GM19468 (cell line): ENCODE results near the gene CNPY3.
"Not testable (repeated sequence)": the region's sequence is repeated elsewhere in the genome, so short reads cannot be mapped to it uniquely, and the experiment has no call there.

Source experiments
- ATAC-seq: cut with Tn5 transposase; IDR thresholded peaks from one replicate; pipeline ENCODE4 v1.9.1; 2021; ENCODE audit warnings: mild to moderate bottlenecking, moderate library complexity, moderate number of reproducible peaks; ENCODE audit not compliant: unreplicated experiment; ENCODE audit errors: extremely low read depth

Gene CNPY3

GRCh38 chr6:42911171-42912021 lies 17.9 kb upstream of the CNPY3 start:
- ATAC-seq = no peak

DNA sequence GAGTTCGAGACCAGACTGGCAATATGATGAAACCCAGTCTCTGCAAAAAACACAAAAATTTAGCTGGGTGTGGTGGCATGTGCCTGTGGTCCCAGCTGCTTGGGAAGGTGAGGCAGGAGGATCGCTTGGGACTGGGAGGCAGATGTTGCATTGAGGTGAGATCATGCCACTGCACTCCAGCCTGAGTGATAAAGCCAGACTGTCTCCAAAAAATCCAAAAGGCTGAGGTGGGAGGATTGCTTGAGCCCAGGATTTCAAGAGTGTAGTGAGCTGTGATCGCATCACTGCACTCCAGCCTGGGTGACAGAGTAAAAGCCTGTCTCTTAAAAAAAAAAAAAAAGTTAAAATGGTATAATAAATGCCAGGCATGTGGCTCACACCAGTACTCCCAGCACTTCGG lies 14.7 kb upstream of the CNPY3 start:
- ATAC-seq = no peak

- ATAC-seq = no peak
These were observed 13.5 kb upstream of the CNPY3 start, which contains the start of gene PTCRA for GRCh38 chr6:42915732-42916131. TSS of gene PTCRA (plus strand) at chr6:42916053. CDS start at chr6:42916070, 17 bp downstream.

GRCh38 chr6:42916288-42916687 lies 13.0 kb upstream of the CNPY3 start:
- no peak for ATAC-seq

GRCh38 chr6:42921801-42922200 lies 7.5 kb upstream of the CNPY3 start:
- no peak for ATAC-seq

DNA sequence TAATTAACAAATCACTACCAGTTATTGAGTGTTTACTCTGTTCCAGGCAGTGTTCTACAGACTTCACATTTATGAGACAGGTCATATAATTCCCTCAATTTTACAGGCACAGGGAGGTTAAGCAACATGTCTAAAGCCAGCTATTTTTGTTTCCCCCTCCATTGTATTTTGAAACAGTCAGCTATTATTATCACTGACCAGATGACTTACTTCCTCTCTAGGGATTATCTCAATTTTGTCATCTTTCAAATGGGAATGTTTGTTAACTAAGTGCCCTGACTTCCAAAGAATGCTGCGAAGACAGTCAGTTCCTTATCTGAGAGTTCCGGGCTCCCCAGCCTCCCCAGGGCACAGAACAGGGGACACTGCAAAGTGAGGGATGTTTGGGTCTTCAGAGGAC lies 5.6 kb upstream of the CNPY3 start:
- no peak for ATAC-seq

- no peak for ATAC-seq
These were observed 3.9 kb upstream of the CNPY3 start for GRCh38 chr6:42925248-42925857.

- ATAC-seq = peak; percentile 25
These were observed 611 bp downstream of the CNPY3 start for GRCh38 chr6:42929821-42930360.

DNA sequence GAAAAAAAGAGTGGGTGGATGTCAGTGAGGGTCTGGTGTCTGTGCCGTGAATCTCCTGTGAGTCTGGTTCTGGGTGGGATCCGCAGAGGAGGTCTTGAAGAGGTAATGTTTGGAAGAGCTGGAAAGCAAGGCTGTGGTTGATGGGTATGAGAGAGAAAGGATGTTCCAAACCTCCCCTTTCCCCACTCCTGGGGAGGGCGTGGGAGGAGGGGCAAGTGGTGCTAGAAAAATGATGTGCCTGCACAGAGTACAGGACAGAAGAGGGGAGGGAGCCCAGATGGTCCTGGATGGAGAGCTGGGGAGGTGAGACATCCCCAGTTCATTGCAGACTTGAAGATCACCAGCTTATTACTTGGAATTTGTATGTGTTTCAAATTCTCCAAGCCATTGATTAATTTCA lies 3.1 kb downstream of the CNPY3 start:
- ATAC-seq = no peak

DNA sequence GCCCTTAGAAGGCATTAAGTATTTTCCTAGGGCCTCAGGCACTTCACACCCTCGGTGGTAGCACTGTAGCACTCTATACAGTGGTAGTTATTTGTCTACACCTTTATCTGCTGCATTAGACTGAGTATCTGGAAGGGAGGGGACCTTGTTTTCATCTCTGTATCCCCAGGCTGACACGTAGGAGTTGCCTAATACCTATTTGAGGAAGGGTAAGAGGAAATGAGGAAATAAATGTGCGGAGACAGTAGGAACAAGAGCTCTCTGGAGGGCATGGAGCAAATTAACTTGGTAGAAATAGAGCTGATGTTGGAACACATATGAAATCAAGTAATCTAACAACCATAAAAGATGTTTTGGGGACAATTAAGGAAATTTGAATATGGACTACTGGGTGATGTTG lies 3.9 kb downstream of the CNPY3 start:
- no peak for ATAC-seq

GRCh38 chr6:42935322-42935721 lies 6.0 kb downstream of the CNPY3 start:
- no peak for ATAC-seq

DNA sequence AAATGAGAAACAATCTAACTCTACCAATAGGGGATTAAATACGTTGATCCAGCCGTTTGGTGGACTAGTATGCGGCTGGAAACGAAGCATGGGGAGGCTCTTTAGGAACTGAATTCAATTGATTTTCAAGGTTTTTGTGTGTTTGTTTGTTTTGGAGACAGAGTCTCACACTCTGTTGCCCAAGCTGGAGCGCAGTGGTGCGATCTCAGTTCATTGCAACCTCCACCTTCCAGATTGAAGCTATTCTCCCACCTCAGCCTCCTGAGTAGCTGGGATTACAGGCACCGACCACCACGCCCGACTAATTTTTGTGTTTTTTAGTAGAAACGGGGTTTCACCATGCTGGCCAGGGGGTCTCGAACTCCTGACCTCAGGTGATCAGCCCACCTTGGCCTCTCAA lies 7.1 kb downstream of the CNPY3 start:
- ATAC-seq = no peak

DNA sequence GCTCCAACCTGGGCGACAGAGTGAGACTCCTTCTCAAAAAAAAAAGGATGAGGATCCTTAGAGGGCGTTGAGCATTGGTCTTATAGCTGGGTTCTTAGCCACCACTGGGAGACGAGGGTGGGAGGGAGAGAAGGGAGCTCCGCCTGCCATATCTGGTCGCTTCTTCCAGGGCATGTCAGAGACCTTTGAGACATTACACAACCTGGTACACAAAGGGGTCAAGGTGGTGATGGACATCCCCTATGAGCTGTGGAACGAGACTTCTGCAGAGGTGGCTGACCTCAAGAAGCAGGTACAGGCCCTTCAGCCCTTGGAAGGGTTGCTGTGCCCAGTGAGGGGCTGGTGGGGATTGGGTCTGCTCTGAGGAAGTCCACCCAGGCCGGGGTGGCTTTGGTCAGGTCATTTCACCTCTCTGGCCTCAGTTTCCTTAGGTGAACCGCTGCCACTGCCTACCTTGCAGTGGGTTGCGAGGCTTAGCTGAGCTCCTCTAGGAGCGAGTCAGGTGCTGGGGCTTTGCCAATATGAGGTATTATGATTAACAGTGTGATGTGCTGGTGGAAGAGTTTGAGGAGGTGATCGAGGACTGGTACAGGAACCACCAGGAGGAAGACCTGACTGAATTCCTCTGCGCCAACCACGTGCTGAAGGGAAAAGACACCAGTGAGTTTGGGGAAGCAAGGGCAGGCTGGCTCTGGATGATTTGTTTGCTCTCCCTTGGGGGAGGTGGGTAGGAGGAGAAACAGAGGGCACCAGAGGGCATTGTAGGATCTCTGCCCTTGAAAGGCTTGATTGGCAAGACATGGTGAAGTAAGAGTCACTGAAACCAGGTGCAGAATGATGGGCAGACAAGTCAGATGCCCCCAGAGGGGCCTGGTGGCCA lies 8.5 kb downstream of the CNPY3 start:
- ATAC-seq = no peak

- no peak for ATAC-seq
These were observed 9.1 kb downstream of the CNPY3 start for GRCh38 chr6:42938428-42938796.

DNA sequence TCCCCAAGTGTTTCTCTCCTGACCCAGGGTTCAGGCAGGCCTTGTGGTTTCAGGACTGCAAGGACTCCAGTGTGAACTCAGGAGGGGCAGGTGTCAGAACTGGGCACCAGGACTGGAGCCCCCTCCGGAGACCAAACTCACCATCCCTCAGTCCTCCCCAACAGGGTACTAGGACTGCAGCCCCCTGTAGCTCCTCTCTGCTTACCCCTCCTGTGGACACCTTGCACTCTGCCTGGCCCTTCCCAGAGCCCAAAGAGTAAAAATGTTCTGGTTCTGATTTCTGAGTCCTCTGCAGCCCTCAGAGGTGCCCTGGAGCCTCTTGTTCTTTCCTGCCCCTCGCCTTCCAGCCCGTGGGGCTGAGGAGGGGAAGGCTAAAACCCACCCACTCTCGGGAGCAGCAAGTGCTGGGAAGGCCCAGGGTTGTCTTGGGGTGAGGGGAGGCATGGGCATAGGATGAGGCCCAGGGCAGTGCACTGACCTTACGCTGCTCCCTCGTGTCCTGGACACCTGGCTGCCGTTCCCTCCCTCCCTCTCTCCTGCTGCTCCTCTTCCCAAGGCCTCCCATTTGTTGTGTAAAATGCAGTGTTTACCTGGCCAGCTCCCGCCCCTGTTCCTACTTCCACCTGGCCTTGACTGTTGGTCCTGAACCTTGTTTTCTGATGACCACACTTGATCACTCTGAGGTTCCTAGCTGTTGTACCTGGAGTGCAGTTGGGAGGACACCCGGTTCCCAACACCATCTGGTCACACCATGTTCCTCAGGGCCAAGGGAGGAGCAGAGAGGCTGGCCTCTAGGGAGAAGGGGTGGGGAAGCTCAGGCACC lies 9.9 kb downstream of the CNPY3 start:
- ATAC-seq = no peak

- no peak for ATAC-seq
These were observed 10.5 kb downstream of the CNPY3 start for GRCh38 chr6:42939810-42940167.

DNA sequence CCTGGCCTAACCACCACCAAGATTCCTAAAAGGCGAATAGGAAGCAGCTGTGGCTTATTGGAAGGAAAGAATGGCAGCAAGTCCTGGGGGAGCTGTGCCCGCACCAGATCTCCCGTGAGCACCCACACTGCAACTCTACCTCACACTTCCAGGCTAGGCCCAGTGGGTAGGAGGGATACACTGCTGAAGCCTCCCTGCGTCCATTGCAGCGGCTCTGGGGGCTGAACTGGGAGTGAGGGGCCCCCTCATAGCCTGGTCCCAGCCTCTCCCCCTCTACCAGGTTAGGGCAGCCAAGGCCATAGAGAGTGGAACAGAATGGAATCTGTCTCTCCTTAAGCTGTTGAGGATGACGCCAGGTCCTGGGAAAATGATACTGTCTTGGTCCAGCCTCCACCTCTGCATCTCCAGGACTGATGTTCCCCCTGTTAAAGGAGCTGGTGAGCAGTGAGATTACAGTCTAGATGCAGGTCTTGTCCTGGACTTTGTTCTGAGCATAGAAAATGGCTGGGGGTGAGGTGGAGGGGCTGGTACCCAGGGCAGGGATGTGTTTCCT lies 11.3 kb downstream of the CNPY3 start:
- ATAC-seq = no peak

DNA sequence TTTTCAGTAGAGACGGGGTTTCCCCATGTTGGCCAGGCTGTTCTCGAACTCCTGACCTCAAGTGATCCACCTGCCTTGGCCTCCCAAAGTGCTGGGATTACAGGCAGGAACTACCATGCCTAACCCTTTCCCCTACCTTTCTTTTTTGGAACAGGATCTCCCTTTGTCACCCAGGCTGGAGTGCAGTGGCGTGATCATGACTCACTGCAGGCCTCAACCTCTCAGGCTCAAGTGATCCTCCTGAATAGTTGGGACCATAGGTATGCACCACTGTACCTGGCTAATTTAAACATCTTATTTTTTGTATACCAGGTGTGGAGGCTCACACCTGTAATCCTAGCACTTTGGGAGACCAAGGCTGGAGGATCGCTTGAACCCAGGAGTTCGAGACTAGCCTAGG lies 12.1 kb downstream of the CNPY3 start:
- not testable (repeated sequence) for ATAC-seq

GRCh38 chr6:42942444-42942843 lies 13.2 kb downstream of the CNPY3 start:
- ATAC-seq = no peak

DNA sequence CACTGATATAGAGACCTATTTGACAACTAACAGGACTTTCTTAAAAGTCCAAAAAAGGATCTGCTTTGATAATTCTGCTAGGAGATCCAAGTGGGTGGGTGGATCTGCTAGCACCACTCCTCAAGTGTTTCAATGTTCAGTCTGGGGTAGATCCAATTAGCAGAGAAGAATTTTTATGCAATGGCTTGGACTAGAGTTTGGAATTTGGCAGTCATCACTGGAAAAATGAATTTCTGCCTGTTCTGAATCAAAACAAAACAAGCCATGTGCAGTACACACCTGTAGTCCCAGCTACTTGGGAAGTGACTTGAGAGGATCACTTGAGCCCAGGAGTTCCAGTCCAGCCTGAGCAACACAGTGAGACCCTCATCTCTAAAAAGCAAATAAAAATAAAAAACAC lies 18.7 kb downstream of the CNPY3 start:
- ATAC-seq = no peak
